Measurements from ENCODE around the gene DAD1.

DNA sequence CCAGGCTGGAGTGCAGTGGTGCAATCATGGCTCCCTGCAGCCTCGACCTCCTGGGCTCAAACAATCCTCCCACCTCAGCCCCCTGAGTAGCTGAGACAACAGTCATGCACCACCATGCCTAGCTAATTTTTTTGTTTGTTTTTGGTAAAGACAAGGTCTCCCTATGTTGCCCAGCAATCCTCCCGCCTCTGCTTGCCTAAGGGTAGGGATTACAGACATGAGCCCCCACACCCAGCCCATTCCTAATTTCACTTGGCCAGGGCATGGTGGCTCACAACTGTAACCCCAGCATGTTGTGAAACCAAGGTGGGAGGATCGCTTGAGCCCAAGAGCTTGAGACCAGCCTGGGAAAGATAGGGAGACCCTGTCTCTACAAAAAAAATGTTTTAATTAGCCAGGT lies 9.1 kb downstream of the DAD1 start:
- TF ChIP-seq, protein P1, sequence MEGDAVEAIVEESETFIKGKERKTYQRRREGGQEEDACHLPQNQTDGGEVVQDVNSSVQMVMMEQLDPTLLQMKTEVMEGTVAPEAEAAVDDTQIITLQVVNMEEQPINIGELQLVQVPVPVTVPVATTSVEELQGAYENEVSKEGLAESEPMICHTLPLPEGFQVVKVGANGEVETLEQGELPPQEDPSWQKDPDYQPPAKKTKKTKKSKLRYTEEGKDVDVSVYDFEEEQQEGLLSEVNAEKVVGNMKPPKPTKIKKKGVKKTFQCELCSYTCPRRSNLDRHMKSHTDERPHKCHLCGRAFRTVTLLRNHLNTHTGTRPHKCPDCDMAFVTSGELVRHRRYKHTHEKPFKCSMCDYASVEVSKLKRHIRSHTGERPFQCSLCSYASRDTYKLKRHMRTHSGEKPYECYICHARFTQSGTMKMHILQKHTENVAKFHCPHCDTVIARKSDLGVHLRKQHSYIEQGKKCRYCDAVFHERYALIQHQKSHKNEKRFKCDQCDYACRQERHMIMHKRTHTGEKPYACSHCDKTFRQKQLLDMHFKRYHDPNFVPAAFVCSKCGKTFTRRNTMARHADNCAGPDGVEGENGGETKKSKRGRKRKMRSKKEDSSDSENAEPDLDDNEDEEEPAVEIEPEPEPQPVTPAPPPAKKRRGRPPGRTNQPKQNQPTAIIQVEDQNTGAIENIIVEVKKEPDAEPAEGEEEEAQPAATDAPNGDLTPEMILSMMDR (conservative IDR thresholded peaks at IDR 0.05; ENCODE audit: low read length) = no peak
- TF ChIP-seq EZH2phosphoT487 (IDR thresholded peaks at IDR 0.05; ENCODE audit: borderline replicate concordance, low read depth, low read length) = no peak

Measured in OCI-LY7 (cell line).